Measurements from ENCODE around the gene SDHC.
A peak's percentile ranks its signal among the peaks of the same experiment; 100 is the strongest.

Gene SDHC

GRCh38 chr1:161314201-161314981 lies at the start of gene SDHC:
Gene SDHC, plus strand, starts transcription at chr1:161314381. Its CDS starts 25 bp downstream, at chr1:161314406.
- peak; percentile 94 for DNase-seq

GRCh38 chr1:161265305-161265704 lies 48.9 kb upstream of the SDHC start:
- DNase-seq = no peak

- no peak for DNase-seq
These were observed 48.0 kb upstream of the SDHC start for GRCh38 chr1:161266202-161266601.

- DNase-seq = no peak
These were observed 47.3 kb upstream of the SDHC start for GRCh38 chr1:161266836-161267235.

- DNase-seq = no peak
These were observed 46.9 kb upstream of the SDHC start for GRCh38 chr1:161267321-161267720.

- no peak for DNase-seq
These were observed 40.8 kb upstream of the SDHC start for GRCh38 chr1:161273402-161273801.

- no peak for DNase-seq
These were observed 39.3 kb upstream of the SDHC start for GRCh38 chr1:161274874-161275273.

GRCh38 chr1:161282991-161283390 lies 31.2 kb upstream of the SDHC start:
- DNase-seq = no peak

GRCh38 chr1:161285113-161285512 lies 29.1 kb upstream of the SDHC start:
- no peak for DNase-seq

GRCh38 chr1:161285521-161285920 lies 28.7 kb upstream of the SDHC start:
- DNase-seq = no peak

- DNase-seq = no peak
These were observed 26.6 kb upstream of the SDHC start for GRCh38 chr1:161287482-161288054.

- DNase-seq = no peak
These were observed 23.4 kb upstream of the SDHC start for GRCh38 chr1:161290779-161291178.

GRCh38 chr1:161297415-161297814 lies 16.8 kb upstream of the SDHC start:
- DNase-seq = no peak

GRCh38 chr1:161298116-161298515 lies 16.1 kb upstream of the SDHC start:
- no peak for DNase-seq

- DNase-seq = no peak
These were observed 14.8 kb upstream of the SDHC start for GRCh38 chr1:161299347-161299746.

GRCh38 chr1:161300478-161300877 lies 13.7 kb upstream of the SDHC start:
- no peak for DNase-seq

GRCh38 chr1:161304927-161305866 lies 9.0 kb upstream of the SDHC start:
- peak; percentile 13 for DNase-seq

- DNase-seq = peak; percentile 95
These were observed 8.2 kb upstream of the SDHC start for GRCh38 chr1:161305867-161306519.

GRCh38 chr1:161307230-161307768 lies 6.9 kb upstream of the SDHC start:
- DNase-seq = peak; percentile 31

GRCh38 chr1:161307892-161308638 lies 6.1 kb upstream of the SDHC start:
- DNase-seq = no peak

- no peak for DNase-seq
These were observed 4.3 kb upstream of the SDHC start, which contains the start of gene MPZ for GRCh38 chr1:161309868-161310267. Gene MPZ, minus strand, starts transcription at chr1:161309968. Its CDS starts 63 bp downstream, at chr1:161309905.
